A549 (cell line): ENCODE measurements around the gene KRTAP12-1. TPM values are rescaled to one million over a fixed set of nuclear protein-coding genes. Genes with fewer than 3 reads are reported as not detected.

ENCODE experiments used
- ATAC-seq, 2 experiments: fragments of 200-7000 bp in 1 of 2; fragments of >200 bp in 1 of 2; cut with Nextera tagmentation in 1 of 2; cut with Tn5 transposase in 1 of 2; 3 replicates each; pipeline versions ENCODE4 v1.8.0 to v1.9.1; 2018 to 2020; ENCODE audit warnings: mild to moderate bottlenecking in 1 of 2, moderate library complexity in 1 of 2
- CTCF ChIA-PET: fragments of 300-600 bp; sonication (Branson Sonifier 250); formaldehyde crosslinking; extraction: SDS; loops from one replicate; lab custom pipeline; 2021; ENCODE audit warnings: antibody characterized with exemption, inconsistent platforms; lab: Yijun Ruan, JAX
- POLR2A ChIA-PET: fragments of 350-600 bp; formaldehyde crosslinking; extraction: SDS; loops from one replicate; lab custom pipeline; 2021; ENCODE audit warnings: antibody characterized with exemption, inconsistent platforms; lab: Yijun Ruan, JAX
- DNase-seq, 2 experiments: peaks; one replicate each; pipeline versions ENCODE4 v3.0.0 to v3.0.0-alpha.2; 2011 to 2016; ENCODE audit warnings: low read depth in 1 of 2, low spot score in 1 of 2
- FAIRE-seq: peaks from 2 replicates; lab custom pipeline; 2011; peaks lifted over from hg19 to GRCh38; lab: Jason Lieb, UNC
- H3K27ac ChIP-seq, 2 experiments: fragments of >200 bp; sonication (Bioruptor Twin); formaldehyde crosslinking; 3 replicates each; pipeline ENCODE4 v1.5.1; 2016 to 2017
- H3K4me1 ChIP-seq: fragments of >200 bp; sonication (Bioruptor Twin); formaldehyde crosslinking; 3 replicates; pipeline ENCODE4 v1.6.1; 2016
- H3K4me2 ChIP-seq: fragments of >200 bp; sonication (Bioruptor Twin); formaldehyde crosslinking; 3 replicates; pipeline ENCODE4 v1.6.1; 2016
- H3K4me3 ChIP-seq: fragments of >200 bp; sonication (Bioruptor Twin); formaldehyde crosslinking; 3 replicates; pipeline ENCODE4 v1.5.1; 2016
- H3K9me3 ChIP-seq: fragments of >200 bp; sonication (Bioruptor Twin); formaldehyde crosslinking; 3 replicates; pipeline ENCODE4 v1.6.1; 2016
- BCL3 ChIP-seq: fragments of >200 bp; sonication (Bioruptor Twin); formaldehyde crosslinking; IDR thresholded peaks from 3 replicates; pipeline ENCODE4 v1.6.1; 2016
- BHLHE40 ChIP-seq: IDR thresholded peaks from 2 replicates; pipeline ENCODE4 v1.6.1; 2012; ENCODE audit warnings: low read depth, low read length, inconsistent platforms
- CBX2 ChIP-seq: fragments of 200-600 bp; sonication (generic); IDR thresholded peaks from 2 replicates; pipeline ENCODE4 v1.6.1; 2016; ENCODE audit warnings: low read depth, mild to moderate bottlenecking, borderline replicate concordance
- CBX8 ChIP-seq: fragments of 200-600 bp; sonication (generic); IDR thresholded peaks from 2 replicates; pipeline ENCODE4 v1.6.1; 2016
- CHD4 ChIP-seq: fragments of 200-600 bp; sonication (generic); IDR thresholded peaks from 2 replicates; pipeline ENCODE4 v1.6.1; 2016; ENCODE audit warnings: antibody characterized with exemption, mild to moderate bottlenecking, borderline replicate concordance
- EHMT2 ChIP-seq: fragments of 200-600 bp; sonication (generic); IDR thresholded peaks from 2 replicates; pipeline ENCODE4 v1.6.1; 2016; ENCODE audit warnings: antibody characterized with exemption, low read depth, mild to moderate bottlenecking, moderate library complexity
- ELK1 ChIP-seq: fragments of 150-350 bp; IDR thresholded peaks from 2 replicates; pipeline ENCODE4 v1.6.1; 2014; ENCODE audit warnings: low read depth, mild to moderate bottlenecking, low read length
- HDAC2 ChIP-seq: fragments of 200-600 bp; sonication (generic); IDR thresholded peaks from 2 replicates; pipeline ENCODE4 v1.6.1; 2016
- HES2 ChIP-seq: fragments of >200 bp; sonication (Bioruptor Twin); formaldehyde crosslinking; IDR thresholded peaks from 2 replicates; pipeline ENCODE4 v1.6.1; 2016
- HEYL ChIP-seq: fragments of 250-450 bp; sonication (Bioruptor Pico); IDR thresholded peaks from 2 replicates; pipeline ENCODE4 v1.8.0; 2021; ENCODE audit warnings: mild to moderate bottlenecking, moderate library complexity
- HMGXB4 ChIP-seq: fragments of 250-450 bp; sonication (Bioruptor Pico); IDR thresholded peaks from 2 replicates; pipeline ENCODE4 v1.5.0; 2021; ENCODE audit warnings: mild to moderate bottlenecking, moderate library complexity, borderline replicate concordance
- HOXA7 ChIP-seq: fragments of 250-450 bp; sonication (Bioruptor Pico); IDR thresholded peaks from 2 replicates; pipeline ENCODE4 v1.5.0; 2020; ENCODE audit warnings: mild to moderate bottlenecking, moderate library complexity
- HOXB5 ChIP-seq: fragments of 250-450 bp; sonication (Bioruptor Pico); IDR thresholded peaks from 2 replicates; pipeline ENCODE4 v1.5.0; 2020; ENCODE audit warnings: mild to moderate bottlenecking, moderate library complexity
- JUNB ChIP-seq: fragments of >200 bp; sonication (Bioruptor Twin); formaldehyde crosslinking; IDR thresholded peaks from 2 replicates; pipeline ENCODE4 v1.6.1; 2016
- MYC ChIP-seq: IDR thresholded peaks from 2 replicates; pipeline ENCODE4 v1.6.1; 2012; ENCODE audit warnings: mild to moderate bottlenecking, inconsistent platforms, low read length, improper control_type of control experiment, borderline replicate concordance
- NPAS2 ChIP-seq: fragments of 250-450 bp; sonication (Bioruptor Pico); IDR thresholded peaks from 2 replicates; pipeline ENCODE4 v1.8.0; 2022; ENCODE audit warnings: mild to moderate bottlenecking, moderate library complexity, borderline replicate concordance
- NR3C1 ChIP-seq: fragments of >200 bp; sonication (Bioruptor Twin); formaldehyde crosslinking; IDR thresholded peaks from 3 replicates; pipeline ENCODE4 v1.6.1; 2017
- PBX3 ChIP-seq: IDR thresholded peaks from 2 replicates; pipeline ENCODE4 v1.6.1; 2012
- PHF8 ChIP-seq: fragments of 200-600 bp; sonication (generic); IDR thresholded peaks from 2 replicates; pipeline ENCODE4 v1.6.1; 2016; ENCODE audit warnings: low read depth, mild to moderate bottlenecking, antibody characterized with exemption, moderate library complexity, borderline replicate concordance
- POLR2A ChIP-seq: IDR thresholded peaks from 2 replicates; pipeline ENCODE4 v1.6.1; 2012; ENCODE audit warnings: mild to moderate bottlenecking, low read length
- RAD21 ChIP-seq, 2 experiments: fragments of >200 bp in 1 of 2; sonication (Bioruptor Twin) in 1 of 2; formaldehyde crosslinking in 1 of 2; IDR thresholded peaks in 1 of 2; conservative IDR thresholded peaks in 1 of 2; 2 replicates in 1 of 2; 3 replicates in 1 of 2; pipeline ENCODE4 v1.6.1; 2012 to 2018; ENCODE audit warnings: inconsistent platforms in 1 of 2
- RARB ChIP-seq: fragments of 250-450 bp; sonication (Bioruptor Pico); IDR thresholded peaks from 2 replicates; pipeline ENCODE4 v1.8.0; 2021; ENCODE audit warnings: mild to moderate bottlenecking, moderate library complexity
- RCOR1 ChIP-seq: fragments of 150-350 bp; IDR thresholded peaks from 2 replicates; pipeline ENCODE4 v1.6.1; 2014; ENCODE audit warnings: antibody characterized with exemption, low read length, low read depth
- SMC3 ChIP-seq: fragments of >200 bp; sonication (Bioruptor Twin); formaldehyde crosslinking; IDR thresholded peaks from 3 replicates; pipeline ENCODE4 v1.6.1; 2018; ENCODE audit warnings: inconsistent platforms
- SREBF2 ChIP-seq: fragments of 450-650 bp; IDR thresholded peaks from 2 replicates; pipeline ENCODE4 v1.6.1; 2014; ENCODE audit warnings: mild to moderate bottlenecking, moderate library complexity
- USF2 ChIP-seq: fragments of 450-650 bp; IDR thresholded peaks from 2 replicates; pipeline ENCODE4 v1.6.1; 2014; ENCODE audit warnings: antibody characterized with exemption
- WGBS: methylation state at CpG from one replicate; pipeline ENCODE4 v1.1.6; 2017; ENCODE audit errors: missing lambda C conversion rate; 5-methylcytosine and 5-hydroxymethylcytosine counted together
- polyA plus RNA-seq, 4 experiments: library from polyadenylated mRNA; depleted of rRNA in 3 of 4; stranded (reverse); fragments of >200 nt; fragmentation: RNase III in 1 of 4; extraction: RNeasy Plus Mini Kit Qiagen cat#74134 plus additional on column Dnase treatment in 1 of 4; gene quantifications; 2 replicates in 3 of 4; 3 replicates in 1 of 4; pipeline ENCODE4 v1.2.3, GENCODE V29; 2011 to 2017

Gene KRTAP12-1
- polyA plus RNA-seq, 2 of the 4 experiments (the other 2 are of a cell fraction) = not detected

- H3K4me1 ChIP-seq = peaks cover 7% of the 10 kb centered on the region
- TF ChIP-seq BHLHE40 = no peak
- no peak for TF ChIP-seq CBX2
- TF ChIP-seq POLR2A = no peak
- no peak for TF ChIP-seq SMC3
- H3K9me3 ChIP-seq = no peaks in the 10 kb centered on the region
- no peak overlapping the region for H3K4me2 ChIP-seq
- ChIA-PET CTCF (interaction anchor here (0.6 to 1.4 kb wide), 2 partner anchors 16 to 32 kb away, joined by 3 read pairs; no protein-coding TSS in a partner anchor), POLR2A (interaction anchor here (0.6 kb wide), 1 partner anchor 196 kb away, joined by 8 read pairs; no protein-coding TSS in a partner anchor)
- FAIRE-seq (no peak), DNase-seq (no peak), ATAC-seq (peak in 1 of 2 experiments; percentile 23; a peak in 2 of 6 replicates)
- H3K4me3 ChIP-seq = no peak overlapping the region
- 32% methylated on average over 14 of the region's 20 CpGs for WGBS
- no peak overlapping the region for H3K27ac ChIP-seq
Observed at GRCh38 chr21:44710756-44711326, 28.9 kb upstream of the KRTAP12-1 start.

GRCh38 chr21:44710294-44710665 lies 28.3 kb upstream of the KRTAP12-1 start:
- Histone ChIP-seq H3K9me3 (no peaks in the 10 kb centered on the region), H3K4me2 (peak overlapping the region; percentile 56), H3K4me3 (no peak overlapping the region), H3K4me1 (peaks cover 7% of the 10 kb centered on the region), H3K27ac (no peak overlapping the region)
- WGBS = 34% methylated on average over 9 of the region's 17 CpGs
- POLR2A ChIA-PET = interaction anchor here (0.6 kb wide), 1 partner anchor 197 kb away, joined by 8 read pairs; no protein-coding TSS in a partner anchor
- CTCF ChIA-PET = interaction anchor here (1.4 kb wide), 1 partner anchor 32 kb away, joined by 3 read pairs; no protein-coding TSS in a partner anchor
- no peak for TF ChIP-seq CBX8
- TF ChIP-seq JUNB = no peak
- no peak for TF ChIP-seq EHMT2
- TF ChIP-seq SMC3 = no peak
- TF ChIP-seq ELK1 = no peak
- TF ChIP-seq HEYL (CRISPR knock-in tag) = no peak
- TF ChIP-seq NR3C1 = no peak
- TF ChIP-seq BHLHE40 = no peak
- TF ChIP-seq BCL3 = no peak
- TF ChIP-seq PHF8 = no peak
- no peak for TF ChIP-seq PBX3
- no peak for DNase-seq
- FAIRE-seq = no peak
- ATAC-seq = no peak

- POLR2A ChIA-PET = no interaction called here
- WGBS = 30% methylated on average over 21 of the region's 45 CpGs
- no peak for TF ChIP-seq SREBF2
- no peak for TF ChIP-seq HMGXB4
- no peak for TF ChIP-seq MYC
- TF ChIP-seq HES2 = no peak
- no peak for TF ChIP-seq RAD21 (conservative IDR thresholded peaks at IDR 0.05 in 1 of 2, IDR thresholded peaks at IDR 0.05 in 1 of 2)
- TF ChIP-seq NPAS2 (CRISPR knock-in tag) = no peak
- no peak for TF ChIP-seq HOXB5 (CRISPR knock-in tag)
- no peak for TF ChIP-seq SMC3
- no peak for TF ChIP-seq RARB (CRISPR knock-in tag)
- no peak for TF ChIP-seq CHD4
- no peak for TF ChIP-seq HOXA7 (CRISPR knock-in tag)
- no peak for TF ChIP-seq NR3C1
- no peak for TF ChIP-seq POLR2A
- no peak for TF ChIP-seq USF2
- no peak for TF ChIP-seq JUNB
- TF ChIP-seq HDAC2 = no peak
- no peak for TF ChIP-seq RCOR1
- TF ChIP-seq, all 56 proteins: peak for 0
- CTCF ChIA-PET = no interaction called here
- peak overlapping the region; percentile 56 for H3K4me2 ChIP-seq
- H3K4me3 ChIP-seq = no peak overlapping the region
- FAIRE-seq = no peak
- peak overlapping the region in 1 of 2 experiments; percentile 21; a peak in 1 of 6 replicates for H3K27ac ChIP-seq
- H3K9me3 ChIP-seq = no peaks in the 10 kb centered on the region
- DNase-seq = no peak
- H3K4me1 ChIP-seq = peaks cover 7% of the 10 kb centered on the region
- no peak; a peak in 1 of 6 replicates for ATAC-seq
Observed at GRCh38 chr21:44709426-44710293, 27.7 kb upstream of the KRTAP12-1 start.
